ENCODE measurements around the gene GNAZ.

Gene GNAZ

DNA sequence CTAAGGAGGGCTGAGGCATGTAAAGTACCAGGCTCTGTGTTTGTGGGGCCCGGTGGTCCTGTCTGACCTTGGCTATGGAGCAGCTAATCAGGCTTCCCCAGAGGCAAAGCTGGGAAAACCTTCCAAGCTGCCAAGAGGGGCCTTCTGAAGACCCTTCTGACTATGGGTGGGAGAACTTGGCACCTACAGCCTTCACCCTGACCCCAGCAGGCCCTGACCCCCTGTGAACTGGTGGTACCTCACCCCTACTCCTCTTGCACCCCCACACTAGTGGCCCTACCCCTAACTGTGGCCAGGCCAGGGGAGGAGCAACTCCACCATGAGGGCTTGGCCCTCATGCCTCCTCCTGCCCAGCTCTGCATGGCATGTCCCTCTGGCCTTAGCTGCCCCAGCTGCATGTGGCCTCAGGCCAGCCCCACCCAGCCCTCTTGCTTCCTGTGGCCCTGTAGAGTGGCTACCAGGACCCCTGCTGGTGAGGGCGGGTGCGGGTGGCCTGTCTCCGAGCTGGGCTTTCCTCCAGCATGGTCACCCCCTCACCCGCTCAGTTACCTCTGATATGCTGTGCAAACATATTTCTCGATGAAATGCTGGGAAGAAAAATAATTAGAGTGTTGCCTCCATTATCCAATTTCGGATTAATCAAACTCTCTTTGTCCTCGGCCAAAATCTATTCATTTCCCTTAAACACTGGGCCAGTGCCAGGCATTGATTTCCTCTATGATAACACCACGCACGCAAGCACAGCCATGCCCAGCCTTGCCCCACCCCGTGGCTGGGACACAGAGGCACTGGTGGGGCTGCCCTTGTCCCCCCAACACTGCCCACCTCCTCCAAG is 7.5 kb downstream of the GNAZ start:
- no peak for DNase-seq (ENCODE audit: low spot score)

DNA sequence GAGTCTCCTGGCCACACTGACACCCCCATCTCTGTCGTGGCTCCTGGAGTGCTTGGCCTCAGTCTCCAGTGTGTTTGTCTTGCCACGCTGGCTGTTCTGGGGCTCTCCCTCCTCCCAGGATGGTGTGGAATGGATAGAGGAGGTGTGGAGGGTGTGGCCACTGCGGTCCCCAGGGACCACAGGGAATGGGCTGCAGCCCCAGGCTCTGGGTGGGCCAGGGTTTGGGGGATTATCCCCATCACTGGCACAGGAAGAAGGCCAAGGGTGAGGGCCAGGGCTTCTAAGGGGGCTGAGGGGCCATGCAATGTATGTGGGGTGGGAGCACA is 8.1 kb downstream of the GNAZ start:
- DNase-seq (ENCODE audit: low spot score): no peak

DNA sequence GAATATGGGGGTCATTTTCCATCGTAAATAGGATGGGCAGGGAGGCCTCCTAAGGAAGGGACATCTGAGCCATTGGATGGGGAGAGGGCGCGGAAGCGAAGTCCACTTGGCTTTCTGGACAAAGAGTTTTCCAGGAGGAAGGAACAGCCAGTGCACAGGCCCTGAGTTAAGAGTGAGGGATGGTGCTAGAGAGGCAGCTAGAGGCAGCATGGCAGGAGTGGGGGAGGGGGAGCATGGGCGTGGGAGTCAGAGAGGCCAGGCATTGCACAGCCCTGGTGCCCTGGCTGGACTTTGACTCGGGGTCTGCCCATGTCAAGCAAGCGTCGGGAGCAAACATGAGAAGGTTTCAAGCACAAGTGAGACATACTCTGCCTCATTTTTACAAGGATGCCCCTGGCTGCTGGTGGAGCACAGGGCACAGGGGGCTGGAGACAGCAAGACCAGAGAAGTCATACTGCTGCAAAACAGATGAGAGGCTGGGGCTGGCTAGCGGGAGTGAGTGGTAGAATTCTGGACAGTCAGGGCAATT is 9.0 kb downstream of the GNAZ start:
- DNase-seq (ENCODE audit: low spot score): no peak

DNA sequence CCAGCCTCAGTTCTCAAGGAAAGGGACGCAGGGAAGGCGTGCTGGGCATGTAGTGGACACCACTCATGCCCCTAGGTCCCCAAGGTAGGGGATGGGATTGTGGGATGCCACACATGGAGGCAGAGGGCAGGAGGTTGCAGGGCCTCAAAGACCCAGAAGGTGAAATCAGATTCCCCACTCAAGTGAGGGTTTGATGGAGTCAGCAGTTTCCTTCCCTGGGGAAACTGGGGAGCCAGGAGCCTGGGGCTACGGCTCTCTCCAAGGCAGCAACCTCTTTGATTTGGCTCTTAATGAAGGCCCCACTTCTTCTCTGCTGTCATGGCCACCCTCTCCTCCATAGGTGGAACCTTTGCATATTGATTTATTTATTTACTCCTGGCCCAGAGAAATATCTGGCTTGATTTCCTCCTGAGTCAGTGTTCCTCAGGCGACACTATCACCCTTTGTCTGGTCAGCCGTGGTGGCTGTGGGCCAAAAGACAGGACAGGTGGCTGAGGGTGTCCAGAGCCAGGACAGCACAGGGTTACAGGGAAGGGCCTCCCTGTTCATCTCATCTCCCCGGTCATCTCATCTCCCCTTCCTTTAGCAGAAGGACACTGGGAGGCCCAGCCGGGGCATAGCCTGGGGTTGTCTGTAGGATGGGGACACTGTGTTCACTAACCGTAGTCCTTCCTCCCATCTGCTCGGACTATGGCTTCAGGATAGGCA is 9.6 kb downstream of the GNAZ start:
- DNase-seq (ENCODE audit: low spot score): no peak

DNA sequence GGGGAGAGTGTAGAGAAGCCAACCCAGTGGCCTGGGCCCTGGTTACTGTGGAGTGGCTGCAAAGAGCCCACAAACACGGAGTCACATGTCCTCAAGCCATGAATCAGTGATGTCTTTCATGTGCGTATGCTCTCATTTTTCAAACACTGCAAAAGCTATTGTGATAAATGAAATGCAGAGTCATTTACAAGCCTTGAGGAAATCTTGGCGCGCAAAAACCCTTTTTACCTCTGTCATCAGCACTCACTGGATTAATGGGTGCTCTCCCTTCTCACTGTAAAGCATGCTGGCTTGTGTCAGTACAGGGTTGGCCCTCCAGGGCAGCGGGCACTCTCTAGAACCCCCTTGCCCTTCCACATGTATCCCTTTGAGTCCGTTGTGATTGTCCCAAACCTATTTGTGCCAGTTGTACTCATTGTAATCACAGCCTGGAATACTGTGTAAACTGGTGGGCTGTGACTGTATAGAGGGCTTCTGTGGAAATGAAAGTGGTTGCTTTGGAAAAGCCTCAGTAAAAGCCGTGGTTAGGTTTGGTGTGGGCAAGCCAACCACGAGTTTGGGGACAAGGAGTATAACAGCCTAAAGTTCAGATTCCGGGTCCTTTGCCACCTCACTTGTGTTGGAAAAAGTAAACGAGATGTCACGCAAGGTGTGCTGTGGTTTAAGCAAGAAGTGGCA is 10.4 kb downstream of the GNAZ start:
- peak; percentile 9 for DNase-seq (ENCODE audit: low spot score)

DNA sequence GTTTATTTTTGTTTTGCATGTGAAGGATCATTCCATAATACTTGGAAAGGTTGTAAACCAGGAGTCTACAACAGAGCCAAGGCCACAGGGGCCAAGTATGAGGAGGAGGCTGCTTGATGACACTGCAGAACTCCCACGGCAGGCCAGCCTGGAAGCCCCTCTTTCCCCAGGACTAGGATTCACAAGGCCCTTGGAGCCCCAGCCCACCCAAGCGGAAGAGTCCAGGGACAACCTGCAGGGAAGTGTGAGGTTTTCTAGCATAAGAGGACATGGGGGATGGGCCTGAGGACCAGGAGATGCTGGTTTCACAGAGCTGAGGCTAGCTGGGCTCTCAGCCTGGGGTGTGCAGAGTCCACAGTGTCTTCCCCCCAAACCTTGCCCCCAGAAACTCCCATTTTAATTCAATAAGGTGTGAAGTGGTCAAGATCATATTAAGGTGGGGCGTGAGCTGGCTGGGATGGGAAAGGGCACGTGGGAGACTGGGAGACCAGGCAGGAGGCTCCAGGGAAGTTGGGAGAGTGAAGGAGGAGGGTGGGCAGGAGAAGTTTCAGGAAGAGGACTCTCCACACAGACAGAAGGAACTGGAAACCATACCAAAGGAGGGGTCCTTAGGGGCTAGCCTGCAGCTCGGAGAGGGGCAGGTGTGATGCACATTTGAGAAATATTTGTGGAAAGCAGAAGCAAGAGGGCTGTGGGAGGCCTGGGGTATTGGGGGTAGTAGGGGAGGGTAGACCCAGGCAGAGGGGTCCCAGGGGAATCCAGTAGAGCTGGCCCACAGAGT is 12.4 kb downstream of the GNAZ start:
- DNase-seq (ENCODE audit: low spot score): no peak

DNA sequence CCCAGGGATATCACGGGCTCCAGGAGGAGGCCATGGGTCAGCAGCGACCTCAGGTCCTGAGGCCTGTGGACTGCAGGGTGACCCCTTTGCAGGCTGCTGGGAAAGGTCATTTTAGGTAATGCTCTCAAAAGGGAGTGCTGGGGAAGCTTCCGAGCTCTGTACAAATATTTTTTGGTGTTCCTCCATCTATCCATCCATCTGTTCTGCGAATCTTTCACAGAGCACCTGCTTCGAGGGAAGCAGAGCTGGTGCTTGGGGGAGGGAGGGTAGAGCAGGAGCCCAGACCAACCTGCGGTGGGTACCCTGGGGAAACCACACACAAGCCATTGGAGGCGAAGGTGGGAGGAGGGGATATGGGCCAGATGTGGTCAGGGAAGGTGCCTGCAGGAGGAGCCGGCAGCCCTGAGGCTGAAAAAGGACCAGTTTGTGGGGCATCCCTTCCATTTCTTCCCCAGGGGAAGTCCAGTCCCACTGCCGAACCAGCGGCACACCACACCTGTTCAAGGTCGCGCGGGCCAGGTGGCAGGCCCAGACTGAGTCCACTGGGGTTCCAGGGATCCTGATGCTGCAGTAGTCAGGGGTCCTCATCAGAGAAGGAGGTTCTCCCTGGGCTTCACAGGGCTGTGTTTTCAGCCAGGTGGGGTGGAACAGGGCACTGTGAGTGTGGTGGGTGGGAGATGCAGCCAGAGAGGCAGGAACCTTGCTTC is 13.1 kb downstream of the GNAZ start:
- no peak for DNase-seq (ENCODE audit: low spot score)

DNA sequence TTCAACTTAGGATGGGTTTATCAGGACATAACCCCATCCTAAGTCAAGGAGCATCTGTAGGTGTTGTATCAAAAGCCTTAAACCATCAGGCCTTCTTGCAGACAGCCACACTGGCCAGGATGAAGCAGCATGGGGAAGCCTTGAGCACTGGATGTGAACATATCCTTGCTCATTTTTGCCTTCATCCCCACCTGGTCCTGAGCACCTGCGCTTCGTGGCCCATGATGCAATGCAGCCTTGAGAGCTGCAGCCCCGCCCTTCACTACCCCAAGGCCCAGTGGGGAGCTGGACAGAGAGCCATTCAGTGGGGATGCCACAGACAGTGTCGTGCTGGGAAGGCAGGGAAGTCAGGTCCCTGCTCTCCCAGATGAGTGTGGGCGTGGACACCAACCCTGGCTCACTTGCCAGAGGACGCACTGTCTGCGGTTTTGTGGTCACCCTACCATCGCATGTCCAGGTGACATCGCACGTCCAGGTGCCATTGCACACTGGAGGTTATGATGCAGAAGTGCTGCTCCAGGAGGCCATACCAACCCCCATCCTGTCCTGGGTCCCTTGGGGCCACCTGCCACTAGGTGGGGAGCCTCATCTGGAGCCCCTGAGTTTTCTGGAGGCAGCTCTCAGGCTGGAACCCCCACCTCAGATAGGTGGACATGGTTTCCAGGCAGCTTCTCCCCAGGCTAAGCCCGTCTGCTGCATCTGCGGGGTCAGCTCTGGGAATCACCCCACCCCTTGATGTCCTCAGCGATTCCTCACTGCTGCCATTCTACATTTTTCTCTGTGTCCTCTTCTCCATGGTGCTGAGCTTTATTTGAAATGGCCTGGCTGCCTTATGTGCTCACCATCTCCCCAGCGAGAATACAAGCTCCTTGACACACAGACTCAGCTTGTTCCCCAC is 14.4 kb downstream of the GNAZ start:
- no peak for DNase-seq (ENCODE audit: low spot score)

DNA sequence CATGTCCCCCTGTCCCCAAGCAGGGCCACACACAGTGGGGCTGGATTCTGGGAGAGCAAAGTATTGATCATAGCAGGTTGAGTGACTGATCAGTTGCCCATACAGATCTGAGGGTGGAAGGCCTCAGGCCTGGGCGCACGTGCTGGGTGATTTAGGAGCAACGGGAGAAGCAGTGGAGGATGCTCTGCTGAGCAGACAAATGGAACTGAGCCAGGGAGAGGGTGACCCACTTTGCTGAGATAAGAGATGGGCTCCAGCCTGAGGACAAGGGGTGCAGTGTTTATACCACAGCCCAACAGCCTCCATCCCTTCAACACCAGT is 15.0 kb downstream of the GNAZ start:
- DNase-seq (ENCODE audit: low spot score): no peak

DNA sequence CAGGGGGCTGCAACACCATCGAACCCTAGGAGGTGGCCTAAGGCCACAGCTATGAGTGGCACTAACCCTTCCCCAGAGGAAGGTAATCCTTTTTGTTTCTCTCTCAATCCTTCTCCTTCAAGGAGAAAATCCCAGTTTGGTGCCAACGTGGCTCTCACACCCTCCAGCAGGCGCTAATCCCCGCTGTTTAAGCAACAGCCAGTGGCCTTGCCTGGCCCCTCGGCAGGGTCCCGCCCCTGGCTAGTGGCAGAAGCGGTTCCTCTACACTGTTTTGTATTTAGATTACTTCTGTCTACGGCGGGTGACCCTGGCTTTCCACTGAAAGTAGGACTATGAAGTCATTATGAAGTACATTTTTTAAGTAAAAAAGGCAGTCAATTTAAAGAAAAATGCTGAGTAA is 15.5 kb downstream of the GNAZ start:
- no peak for DNase-seq (ENCODE audit: low spot score)

DNA sequence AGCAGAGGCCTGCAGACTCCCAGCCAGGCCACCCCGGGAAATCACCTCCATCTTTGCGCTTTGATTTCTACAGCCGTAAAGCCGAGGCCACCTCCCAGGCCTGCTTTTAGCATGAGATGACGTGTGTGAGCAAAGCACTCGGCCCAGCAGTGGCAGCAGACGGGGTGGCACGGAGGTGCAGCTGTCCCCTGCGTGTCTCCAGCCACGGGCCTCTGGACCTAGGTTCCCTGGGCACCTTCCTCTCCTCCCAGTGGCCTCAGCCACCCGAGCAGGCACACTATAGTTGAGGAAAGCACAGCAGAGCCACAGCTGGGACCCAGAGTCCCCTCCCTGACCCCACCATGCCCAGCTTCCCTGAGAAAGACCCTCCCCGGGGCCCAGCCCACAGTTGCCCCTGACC is 15.9 kb downstream of the GNAZ start:
- no peak for DNase-seq (ENCODE audit: low spot score)

DNA sequence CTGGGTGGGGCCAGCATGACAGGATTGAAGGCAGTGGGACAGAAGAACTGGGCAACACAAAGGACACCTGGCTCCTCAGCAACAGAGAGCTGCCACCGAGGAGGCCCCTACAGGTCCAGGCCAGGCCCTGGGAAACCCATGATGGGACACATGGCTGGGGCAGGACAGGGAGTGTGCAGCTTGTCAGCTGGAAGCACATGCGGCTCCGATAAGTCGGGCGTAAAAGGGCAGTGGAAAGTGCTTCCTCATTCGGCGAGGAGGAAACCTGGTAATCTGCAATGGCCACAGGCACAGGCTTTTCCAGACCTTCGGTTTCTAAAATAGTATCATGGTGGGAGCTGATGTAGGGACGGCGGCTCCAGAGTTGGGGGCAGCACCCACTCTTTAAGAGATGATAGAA is 16.5 kb downstream of the GNAZ start:
- no peak for DNase-seq (ENCODE audit: low spot score)

DNA sequence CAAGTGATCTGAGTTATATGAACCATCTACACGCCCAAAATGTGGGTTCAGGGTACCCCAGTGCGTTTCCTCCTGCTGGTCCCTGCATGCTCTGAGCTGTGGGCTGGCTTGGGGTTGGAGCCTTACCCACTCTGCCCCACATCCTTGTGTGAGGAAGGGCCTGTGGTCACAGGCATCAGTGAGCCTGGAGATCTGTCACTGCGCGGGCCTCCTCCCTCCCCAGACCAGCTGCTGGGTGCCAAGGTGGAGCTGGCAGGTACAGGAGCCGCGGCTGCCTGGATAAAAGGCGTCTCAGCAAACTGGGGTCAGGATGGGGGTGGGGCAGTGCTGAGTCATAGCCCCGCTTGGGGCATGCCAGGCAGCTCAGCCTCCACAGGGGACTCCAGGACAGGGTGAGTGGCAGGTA is 17.9 kb downstream of the GNAZ start:
- peak; percentile 22 for DNase-seq (ENCODE audit: low spot score)

DNA sequence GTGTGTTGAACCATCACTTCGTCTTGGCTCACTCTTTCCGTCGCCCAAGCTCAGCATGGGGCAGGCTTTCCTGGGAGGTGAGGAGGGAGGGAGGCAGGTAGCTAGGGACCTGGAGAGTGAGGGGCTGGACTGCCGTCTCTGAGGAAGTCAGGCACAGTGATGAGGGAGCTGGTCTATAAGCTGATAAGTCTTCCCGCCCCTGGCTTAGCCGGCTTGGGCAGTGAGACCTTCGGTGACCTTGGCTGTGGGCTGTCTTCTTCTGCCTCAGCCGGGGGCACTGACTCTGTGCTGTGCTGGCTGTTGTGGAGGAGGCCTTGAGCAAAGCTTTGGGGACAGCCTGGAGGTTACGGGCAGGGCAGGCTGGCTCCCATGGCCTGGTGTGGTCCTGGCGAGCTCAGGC is 18.7 kb downstream of the GNAZ start:
- DNase-seq (ENCODE audit: low spot score): no peak

DNA sequence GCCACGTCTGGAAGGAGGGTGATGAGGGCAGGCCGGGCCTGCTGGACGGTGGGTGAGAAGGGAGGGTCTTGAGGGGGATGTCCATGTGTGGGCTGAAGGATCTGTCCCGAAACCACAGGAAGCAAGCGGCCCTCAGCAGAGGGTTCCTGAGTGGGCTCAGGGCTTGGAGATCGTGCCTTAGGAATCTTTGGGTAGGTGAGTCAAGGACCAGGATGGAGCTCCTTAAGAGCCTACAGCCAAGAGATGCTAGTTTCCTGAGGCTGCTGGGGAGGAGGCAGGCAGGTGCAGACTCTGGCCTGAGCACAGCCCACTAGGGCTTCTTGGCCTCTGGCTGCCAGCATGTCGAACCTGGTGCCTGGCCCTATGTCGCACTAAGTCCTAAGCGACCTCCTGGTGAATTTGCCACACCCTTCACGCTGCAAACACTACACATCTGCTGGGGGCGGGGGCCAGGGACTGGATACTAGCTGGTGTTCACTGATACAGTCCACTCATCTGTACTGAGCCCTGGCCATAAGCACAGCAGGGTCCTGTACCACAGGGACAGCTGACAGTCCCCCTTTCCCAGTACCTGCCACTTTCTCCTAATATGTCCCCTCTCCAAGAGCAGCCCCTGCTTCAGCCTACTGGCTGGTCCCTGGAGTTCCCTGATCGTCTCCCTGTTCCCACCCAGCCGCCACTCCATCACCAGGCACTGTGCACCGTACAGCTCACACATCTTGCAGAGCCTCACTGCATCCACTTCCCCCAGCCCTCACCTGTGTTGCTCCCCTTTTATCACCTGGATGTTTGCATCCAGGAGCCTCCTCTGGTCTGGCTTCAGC is 19.5 kb downstream of the GNAZ start:
- DNase-seq (ENCODE audit: low spot score): no peak

DNA sequence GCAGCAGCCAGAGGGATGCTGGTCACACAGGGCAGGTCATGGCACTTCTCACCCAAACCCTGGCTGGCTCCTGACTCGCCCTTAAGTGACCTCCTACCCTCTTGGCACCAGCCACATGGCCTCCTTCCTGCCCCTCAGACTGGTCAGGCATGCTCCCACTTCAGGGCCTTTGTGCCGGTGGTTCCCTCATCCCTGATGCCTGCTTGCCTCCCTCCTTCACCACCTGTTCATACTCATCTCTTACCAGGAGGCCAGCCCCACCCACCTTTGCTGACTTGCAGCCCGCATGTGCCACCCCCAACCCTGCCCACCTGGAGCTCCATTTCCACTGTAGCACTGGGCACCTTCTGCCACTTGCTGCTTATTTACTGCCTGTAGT is 20.1 kb downstream of the GNAZ start:
- DNase-seq (ENCODE audit: low spot score): no peak

DNA sequence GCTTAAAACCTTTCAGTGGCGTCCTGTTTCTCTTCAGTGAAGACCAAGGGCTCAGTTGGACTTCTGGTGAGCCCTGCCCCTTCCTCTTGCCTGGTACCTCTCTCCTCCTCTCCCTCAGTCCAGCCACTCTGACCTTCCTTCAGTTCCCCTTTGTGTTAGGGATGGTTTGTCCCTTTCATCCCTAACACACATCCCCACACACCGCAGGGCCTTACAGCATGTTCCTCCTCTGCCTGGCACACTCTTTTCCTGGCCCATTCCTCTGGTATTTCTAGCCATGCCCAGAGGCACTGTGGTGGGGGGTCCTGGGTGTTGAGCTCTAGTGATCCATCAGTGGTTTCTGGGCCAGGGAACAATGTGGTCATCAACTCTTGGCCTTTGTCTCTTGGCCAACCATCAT is 21.4 kb downstream of the GNAZ start:
- DNase-seq (ENCODE audit: low spot score): no peak

DNA sequence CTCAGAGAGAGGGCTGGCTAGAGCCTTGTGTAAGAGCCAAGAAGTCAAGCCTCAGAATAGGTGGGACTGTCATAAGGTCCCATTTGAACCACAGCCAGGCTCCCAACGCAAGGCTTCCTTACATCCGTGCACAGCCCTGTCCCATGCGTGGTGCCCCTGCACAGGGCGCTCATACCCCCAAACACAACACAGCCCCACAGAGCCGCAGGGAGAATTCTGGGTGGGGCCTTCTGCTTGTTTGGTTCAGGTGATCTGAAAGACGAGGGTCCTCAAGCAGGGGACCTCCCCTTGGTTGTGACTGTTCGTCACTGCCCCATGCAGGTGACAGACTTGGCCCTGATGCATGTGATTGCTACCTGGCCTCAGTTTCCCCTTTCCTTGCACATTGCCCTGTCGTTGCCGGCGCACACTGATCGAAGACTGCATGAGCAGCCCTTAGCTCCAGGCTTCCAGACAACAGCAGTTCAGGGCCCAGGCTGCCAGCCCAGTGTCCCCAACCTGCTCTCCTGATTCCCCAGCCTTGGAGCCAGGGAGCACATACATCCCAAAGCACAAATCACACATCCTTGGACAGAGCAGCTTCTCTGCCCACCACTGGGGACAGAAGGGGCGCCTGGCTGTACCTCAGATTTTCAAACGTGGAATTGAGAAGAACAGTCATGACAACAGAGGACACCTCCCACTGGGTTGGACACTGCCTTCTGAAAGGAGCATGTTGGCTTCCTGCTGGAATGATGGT is 22.1 kb downstream of the GNAZ start:
- no peak for DNase-seq (ENCODE audit: low spot score)

Data from activated CD4-positive, alpha-beta T cell treated with anti-CD3 and anti-CD28 coated beads, Interleukin-2, Interleukin-4, amounts not matched to agents 100 ng/mL and 50 ng/mL, durations not matched to agents 16 hours and 8 hours (primary cell).